Lung (tissue), 12 donors: Measurements from ENCODE around the gene PHAF1. TPM values are rescaled to one million over a fixed set of nuclear protein-coding genes. Genes with fewer than 3 reads are reported as not detected.

Experiments used
- ATAC-seq: fragments of 200-7000 bp; cut with Tn5 transposase; one replicate; pipeline ENCODE4 v1.9.1; 2020; ENCODE audit warnings: moderate number of reproducible peaks; ENCODE audit not compliant: insufficient read depth, low FRiP score
- DNase-seq, 3 donors: peaks; one replicate each; pipeline ENCODE4 v3.0.0-alpha.2; 2013 to 2017
- H3K27ac ChIP-seq, 2 donors: one replicate each; pipeline ENCODE4 v1.5.1; 2013; ENCODE audit warnings: mild to moderate bottlenecking in 2 of 2, moderate library complexity in 2 of 2, control low read depth in 1 of 2, inconsistent platforms in 1 of 2, low read depth in 1 of 2, low read length in 1 of 2
- H3K27me3 ChIP-seq, 3 donors: one replicate each; pipeline ENCODE4 v1.5.1; 2013; ENCODE audit warnings: low read length in 2 of 3; ENCODE audit not compliant: control insufficient read depth in 3 of 3, insufficient read depth in 3 of 3
- H3K36me3 ChIP-seq, 4 donors: one replicate each; pipeline ENCODE4 v1.5.1; 2013; ENCODE audit warnings: low read length in 4 of 4, mild to moderate bottlenecking in 1 of 4, moderate library complexity in 1 of 4; ENCODE audit not compliant: control insufficient read depth in 4 of 4, insufficient read depth in 4 of 4
- H3K4me1 ChIP-seq, 5 donors: one replicate each; pipeline ENCODE4 v1.5.1; 2013; ENCODE audit warnings: low read length in 5 of 5, mild to moderate bottlenecking in 2 of 5, moderate library complexity in 1 of 5; ENCODE audit not compliant: control insufficient read depth in 5 of 5, insufficient read depth in 5 of 5
- H3K4me3 ChIP-seq: one replicate; pipeline ENCODE4 v1.5.1; 2013; ENCODE audit warnings: mild to moderate bottlenecking, control low read depth, moderate library complexity
- H3K9ac ChIP-seq, 2 donors: one replicate each; pipeline ENCODE4 v1.5.1; 2013; ENCODE audit warnings: low read length in 2 of 2, control low read depth in 1 of 2; ENCODE audit not compliant: insufficient read depth in 1 of 2
- H3K9me3 ChIP-seq, 4 donors: one replicate each; pipeline ENCODE4 v1.5.1; 2013; ENCODE audit warnings: low read length in 3 of 4, mild to moderate bottlenecking in 1 of 4, moderate library complexity in 1 of 4; ENCODE audit not compliant: control insufficient read depth in 4 of 4, insufficient read depth in 3 of 4
- WGBS, 2 donors: extraction: QIAGEN DNeasy Blood & Tissue Kit; methylation state at CpG; one replicate each; pipeline ENCODE4 v1.1.7; 2013; 5-methylcytosine and 5-hydroxymethylcytosine counted together
- polyA plus RNA-seq, 2 donors: library from polyadenylated mRNA; stranded (reverse); fragments of 200-250 nt; gene quantifications; one replicate each; pipeline ENCODE4 v1.2.1, GENCODE V29; 2013
- total RNA-seq, 2 donors: library from RNA; depleted of rRNA in 1 of 2; stranded (reverse); fragments of >200 nt in 1 of 2; gene quantifications; one replicate each; pipeline ENCODE4 v1.2.1, GENCODE V29; 2014 to 2021
- TF ChIP-seq, protein P1 (sequence below): IDR thresholded peaks from 2 replicates; pipeline ENCODE4 v1.5.1; 2012; ENCODE audit warnings: mild to moderate bottlenecking; ENCODE audit errors: control extremely low read depth, extremely low read depth
- donor health status: control.
- donor health status: control.
- donor health status: Bipolar disorder and iron deficiency.
- donor health status: healthy.
- donor health status: DM: yes; HTN: yes; CAD: no.

The PHAF1 gene
- total and polyA plus RNA-seq, 4 donors: 9.1 to 36.1 (median 13.3) TPM

DNA sequence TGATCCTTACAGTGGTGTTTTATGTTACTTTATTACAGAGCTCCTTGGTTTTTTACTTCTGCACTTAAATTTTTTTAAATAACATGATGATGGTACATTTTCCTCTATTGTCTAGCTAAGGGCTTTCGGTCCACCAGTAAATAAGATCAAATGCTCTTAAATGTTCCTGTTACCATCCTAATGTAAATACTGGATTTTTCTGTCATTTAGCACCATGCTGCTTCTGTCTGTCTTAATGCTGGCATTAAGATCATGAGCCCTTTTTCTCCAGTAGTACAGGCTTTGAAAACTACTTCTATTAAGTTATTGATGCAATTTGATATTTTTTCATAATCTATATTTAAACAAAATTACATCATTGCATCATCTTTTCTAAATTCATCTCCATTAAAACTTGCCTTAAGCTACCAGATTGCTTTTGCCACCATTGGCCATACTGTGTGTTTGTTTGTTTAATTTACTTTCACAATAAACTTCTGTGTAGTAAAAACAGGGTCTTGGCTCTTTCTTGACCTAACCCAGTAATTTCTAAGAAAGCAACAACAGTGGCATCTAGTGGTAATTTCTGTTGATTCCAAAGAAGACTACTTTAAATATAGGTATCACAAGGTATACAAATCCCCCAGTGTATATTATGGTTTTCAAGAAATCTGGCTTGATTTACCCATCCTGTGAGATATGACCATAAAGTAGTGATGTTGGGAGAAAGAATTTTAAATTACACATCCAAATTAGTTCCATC, 9.0 kb upstream of the PHAF1 start:
- 95 to 100% methylated on average over 1 of the region's 1 CpG for WGBS, 2 donors
- Histone ChIP-seq H3K9me3 (no peaks in the 10 kb centered on the region), H3K27ac (no peak overlapping the region), H3K9ac (no peak overlapping the region), H3K36me3 (peaks cover 0 to 7% (median 2%) of the 10 kb centered on the region in 4 donors), H3K4me3 (no peak overlapping the region), H3K27me3 (no peaks in the 10 kb centered on the region), H3K4me1 (peaks cover 0 to 2% (median 0%) of the 10 kb centered on the region in 5 donors)
- ATAC-seq (no peak), DNase-seq (peak in 2 of 3 donors; percentile 54 to 59)
- TF ChIP-seq, protein P1, sequence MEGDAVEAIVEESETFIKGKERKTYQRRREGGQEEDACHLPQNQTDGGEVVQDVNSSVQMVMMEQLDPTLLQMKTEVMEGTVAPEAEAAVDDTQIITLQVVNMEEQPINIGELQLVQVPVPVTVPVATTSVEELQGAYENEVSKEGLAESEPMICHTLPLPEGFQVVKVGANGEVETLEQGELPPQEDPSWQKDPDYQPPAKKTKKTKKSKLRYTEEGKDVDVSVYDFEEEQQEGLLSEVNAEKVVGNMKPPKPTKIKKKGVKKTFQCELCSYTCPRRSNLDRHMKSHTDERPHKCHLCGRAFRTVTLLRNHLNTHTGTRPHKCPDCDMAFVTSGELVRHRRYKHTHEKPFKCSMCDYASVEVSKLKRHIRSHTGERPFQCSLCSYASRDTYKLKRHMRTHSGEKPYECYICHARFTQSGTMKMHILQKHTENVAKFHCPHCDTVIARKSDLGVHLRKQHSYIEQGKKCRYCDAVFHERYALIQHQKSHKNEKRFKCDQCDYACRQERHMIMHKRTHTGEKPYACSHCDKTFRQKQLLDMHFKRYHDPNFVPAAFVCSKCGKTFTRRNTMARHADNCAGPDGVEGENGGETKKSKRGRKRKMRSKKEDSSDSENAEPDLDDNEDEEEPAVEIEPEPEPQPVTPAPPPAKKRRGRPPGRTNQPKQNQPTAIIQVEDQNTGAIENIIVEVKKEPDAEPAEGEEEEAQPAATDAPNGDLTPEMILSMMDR: no peak

DNA sequence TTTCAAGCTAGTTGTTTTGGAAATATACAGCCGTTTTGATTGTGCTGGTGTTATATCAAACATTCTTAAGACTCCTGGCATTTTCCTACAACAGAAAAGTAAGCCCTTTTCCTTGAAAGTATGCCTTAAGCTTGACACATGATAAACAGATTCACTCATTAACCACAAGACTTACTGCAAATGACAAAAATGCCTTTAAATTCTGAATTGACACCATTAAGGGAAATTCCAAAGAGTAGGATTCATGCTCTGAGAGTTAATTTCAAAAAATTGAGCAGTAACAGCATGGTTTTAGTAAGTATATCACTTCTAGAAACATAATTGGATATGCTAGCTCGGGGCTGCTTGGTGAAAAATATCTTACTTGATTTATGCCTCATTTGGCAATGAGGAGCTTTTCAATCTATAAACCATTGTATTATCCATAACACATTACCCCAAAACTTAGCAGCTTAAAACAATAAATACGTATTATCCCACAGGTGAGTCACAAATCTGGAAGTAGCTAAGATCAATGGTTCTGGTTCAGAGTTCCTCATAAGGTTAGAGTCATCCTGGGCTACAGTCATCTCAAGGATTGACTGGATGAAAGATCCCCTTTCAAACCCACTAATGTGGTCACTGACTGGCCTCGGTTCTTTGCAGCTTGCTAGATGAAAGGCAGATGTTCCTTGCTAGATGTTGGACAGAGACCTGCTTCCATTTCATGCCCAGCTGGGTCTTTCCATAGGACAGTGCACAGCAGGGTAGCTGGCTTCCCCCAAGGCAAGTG, 8.2 kb upstream of the PHAF1 start:
- ATAC-seq (no peak), DNase-seq (no peak)
- no peak overlapping the region for H3K9ac ChIP-seq
- H3K36me3 ChIP-seq: peaks cover 0 to 7% (median 2%) of the 10 kb centered on the region in 4 donors
- no peaks in the 10 kb centered on the region for H3K27me3 ChIP-seq
- peaks cover 0 to 3% (median 0%) of the 10 kb centered on the region in 5 donors for H3K4me1 ChIP-seq
- WGBS, 2 donors: 88 to 93% methylated on average over 4 of the region's 4 CpGs
- H3K4me3 ChIP-seq: no peak overlapping the region
- no peak overlapping the region for H3K27ac ChIP-seq
- TF ChIP-seq, protein P1: no peak
- no peaks in the 10 kb centered on the region for H3K9me3 ChIP-seq

DNA sequence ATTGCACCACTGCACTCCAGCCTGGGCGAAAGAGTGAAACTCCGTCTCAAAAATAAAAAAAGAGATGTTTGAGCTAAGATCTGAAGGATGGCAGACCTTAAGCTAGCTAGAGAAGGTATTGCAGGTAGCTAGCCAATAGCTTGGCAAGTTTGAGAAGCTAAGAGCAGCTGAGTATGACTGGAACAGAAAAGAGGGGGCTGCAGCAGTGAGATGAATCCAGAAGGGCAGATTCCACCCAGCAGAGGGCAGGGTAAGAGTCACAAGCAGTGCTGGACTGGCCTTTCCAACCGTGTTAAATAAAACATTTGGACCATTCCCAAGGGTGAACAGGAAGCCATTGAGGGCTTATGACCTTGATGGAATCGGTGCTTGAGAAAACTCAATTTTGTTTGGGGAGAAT, 5.7 kb upstream of the PHAF1 start:
- WGBS, 2 donors: 53 to 58% methylated on average over 4 of the region's 4 CpGs
- DNase-seq (peak; percentile 33 to 34 (median 34)), ATAC-seq (no peak)
- Histone ChIP-seq H3K9me3 (no peaks in the 10 kb centered on the region), H3K27me3 (no peaks in the 10 kb centered on the region), H3K9ac (no peak overlapping the region), H3K4me1 (peaks cover 0 to 6% (median 0%) of the 10 kb centered on the region in 5 donors), H3K4me3 (no peak overlapping the region), H3K36me3 (peaks cover 0 to 2% (median under 1%) of the 10 kb centered on the region in 4 donors), H3K27ac (no peak overlapping the region)
- TF ChIP-seq, protein P1: no peak
